Measurements from ENCODE around the gene KDELR1.

The KDELR1 gene

GRCh38 chr19:48421548-48421947 lies 30.2 kb upstream of the KDELR1 start:
- no peak for DNase-seq
- no peaks in the 10 kb centered on the region for H3K9me3 Mint-ChIP-seq
- no peak overlapping the region for H3K4me3 Mint-ChIP-seq
- H3K27ac Mint-ChIP-seq = no peak overlapping the region
- H3K27me3 Mint-ChIP-seq (ENCODE audit: low read depth, poor library complexity) = no peaks in the 10 kb centered on the region
- TF ChIP-seq, protein P1, sequence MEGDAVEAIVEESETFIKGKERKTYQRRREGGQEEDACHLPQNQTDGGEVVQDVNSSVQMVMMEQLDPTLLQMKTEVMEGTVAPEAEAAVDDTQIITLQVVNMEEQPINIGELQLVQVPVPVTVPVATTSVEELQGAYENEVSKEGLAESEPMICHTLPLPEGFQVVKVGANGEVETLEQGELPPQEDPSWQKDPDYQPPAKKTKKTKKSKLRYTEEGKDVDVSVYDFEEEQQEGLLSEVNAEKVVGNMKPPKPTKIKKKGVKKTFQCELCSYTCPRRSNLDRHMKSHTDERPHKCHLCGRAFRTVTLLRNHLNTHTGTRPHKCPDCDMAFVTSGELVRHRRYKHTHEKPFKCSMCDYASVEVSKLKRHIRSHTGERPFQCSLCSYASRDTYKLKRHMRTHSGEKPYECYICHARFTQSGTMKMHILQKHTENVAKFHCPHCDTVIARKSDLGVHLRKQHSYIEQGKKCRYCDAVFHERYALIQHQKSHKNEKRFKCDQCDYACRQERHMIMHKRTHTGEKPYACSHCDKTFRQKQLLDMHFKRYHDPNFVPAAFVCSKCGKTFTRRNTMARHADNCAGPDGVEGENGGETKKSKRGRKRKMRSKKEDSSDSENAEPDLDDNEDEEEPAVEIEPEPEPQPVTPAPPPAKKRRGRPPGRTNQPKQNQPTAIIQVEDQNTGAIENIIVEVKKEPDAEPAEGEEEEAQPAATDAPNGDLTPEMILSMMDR (IDR thresholded peaks at IDR 0.05) = no peak
- H3K36me3 Mint-ChIP-seq (ENCODE audit: low read depth) = peaks cover 14% of the 10 kb centered on the region
- peaks cover 35% of the 10 kb centered on the region for H3K4me1 Mint-ChIP-seq

DNA sequence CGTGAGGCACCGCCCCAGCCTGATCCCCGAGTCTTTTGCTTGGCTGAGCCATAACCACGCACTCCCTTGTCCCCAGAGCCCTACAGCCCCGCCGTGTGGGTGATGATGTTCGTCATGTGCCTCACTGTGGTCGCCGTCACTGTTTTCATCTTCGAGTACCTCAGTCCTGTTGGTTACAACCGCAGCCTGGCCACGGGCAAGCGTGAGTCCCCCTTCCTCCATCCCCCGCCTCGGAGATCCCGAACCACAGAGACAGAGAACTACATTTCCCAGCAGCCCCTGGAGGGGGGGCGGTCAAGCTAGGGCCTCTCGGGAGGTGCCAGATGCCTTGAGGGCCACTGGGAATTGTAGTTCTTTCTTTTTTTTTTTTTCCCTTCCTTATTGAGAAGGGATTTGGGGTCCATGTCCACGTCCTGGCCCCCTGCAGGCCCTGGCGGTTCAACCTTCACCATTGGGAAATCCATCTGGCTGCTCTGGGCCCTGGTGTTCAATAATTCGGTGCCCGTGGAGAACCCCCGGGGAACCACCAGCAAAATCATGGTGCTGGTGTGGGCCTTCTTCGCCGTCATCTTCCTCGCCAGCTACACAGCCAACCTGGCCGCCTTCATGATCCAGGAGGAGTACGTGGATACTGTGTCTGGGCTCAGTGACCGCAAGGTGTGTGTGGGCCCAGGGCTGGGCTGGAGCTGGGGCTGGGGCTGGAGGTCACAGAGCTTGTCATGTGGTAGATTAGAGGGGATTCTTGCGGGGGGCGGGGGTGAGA lies 28.0 kb upstream of the KDELR1 start:
- Mint-ChIP-seq H3K36me3 (ENCODE audit: low read depth) (peaks cover 11% of the 10 kb centered on the region), H3K4me3 (peak overlapping the region; percentile 68), H3K27me3 (ENCODE audit: low read depth, poor library complexity) (no peaks in the 10 kb centered on the region), H3K4me1 (peaks cover 27% of the 10 kb centered on the region), H3K27ac (peak overlapping the region; percentile 96), H3K9me3 (no peaks in the 10 kb centered on the region)
- peak; percentile 77 for DNase-seq
- TF ChIP-seq, protein P1 (IDR thresholded peaks at IDR 0.05) = no peak

DNA sequence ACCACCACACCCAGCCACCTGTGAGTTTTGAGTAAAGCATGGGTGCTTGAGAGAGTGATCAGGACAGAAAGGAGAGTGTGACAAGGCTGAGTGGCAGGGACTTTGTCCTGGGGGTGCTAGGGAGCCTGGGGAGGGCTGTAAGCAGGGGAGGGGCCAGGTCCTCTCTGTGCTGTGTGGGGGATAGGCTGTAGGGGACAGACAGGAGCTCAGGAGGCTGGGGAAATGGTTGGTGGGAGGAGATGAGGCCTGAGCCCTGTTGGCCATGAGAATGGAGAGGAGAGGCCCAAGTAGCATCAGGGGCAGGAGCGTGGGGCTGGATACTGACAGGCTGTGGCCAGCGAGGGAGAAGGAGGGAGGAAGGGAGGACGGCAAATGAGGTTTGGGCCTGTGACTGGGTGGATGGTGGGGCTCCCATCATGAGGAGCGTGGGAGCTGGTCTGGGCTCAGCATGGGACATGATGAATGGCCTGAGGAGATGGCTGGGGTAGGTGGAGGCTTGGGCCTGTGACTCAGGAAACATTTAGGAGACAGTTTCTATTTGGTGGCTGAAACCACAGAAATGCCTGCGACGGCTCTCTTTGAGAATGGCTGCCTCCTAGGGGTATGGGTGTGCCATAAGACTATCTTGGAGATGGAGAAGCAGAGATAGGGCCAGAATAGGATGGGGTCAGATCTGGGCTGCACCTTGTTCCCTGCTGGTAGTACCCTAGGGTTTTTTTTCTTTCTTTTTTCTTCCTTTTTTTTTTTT lies 27.1 kb upstream of the KDELR1 start:
- H3K27ac Mint-ChIP-seq = peak overlapping the region; percentile 96
- peaks cover 3% of the 10 kb centered on the region for H3K27me3 Mint-ChIP-seq (ENCODE audit: low read depth, poor library complexity)
- TF ChIP-seq, protein P1 (IDR thresholded peaks at IDR 0.05) = no peak
- H3K36me3 Mint-ChIP-seq (ENCODE audit: low read depth) = peaks cover 9% of the 10 kb centered on the region
- H3K4me1 Mint-ChIP-seq = peaks cover 33% of the 10 kb centered on the region
- no peak for DNase-seq
- H3K9me3 Mint-ChIP-seq = no peaks in the 10 kb centered on the region
- no peak overlapping the region for H3K4me3 Mint-ChIP-seq

- peaks cover 6% of the 10 kb centered on the region for H3K27me3 Mint-ChIP-seq (ENCODE audit: low read depth, poor library complexity)
- peaks cover 4% of the 10 kb centered on the region for H3K36me3 Mint-ChIP-seq (ENCODE audit: low read depth)
- no peak for DNase-seq
- peak overlapping the region; percentile 87 for H3K27ac Mint-ChIP-seq
- peaks cover 35% of the 10 kb centered on the region for H3K4me1 Mint-ChIP-seq
- H3K9me3 Mint-ChIP-seq = no peaks in the 10 kb centered on the region
- H3K4me3 Mint-ChIP-seq = peak overlapping the region; percentile 28
- TF ChIP-seq, protein P1 (IDR thresholded peaks at IDR 0.05) = no peak
Measured at GRCh38 chr19:48417421-48417820, 26.1 kb upstream of the KDELR1 start.

GRCh38 chr19:48415806-48416221 lies 24.5 kb upstream of the KDELR1 start:
- TF ChIP-seq, protein P1 (IDR thresholded peaks at IDR 0.05) = no peak
- H3K4me1 Mint-ChIP-seq = peaks cover 35% of the 10 kb centered on the region
- no peaks in the 10 kb centered on the region for H3K9me3 Mint-ChIP-seq
- H3K27me3 Mint-ChIP-seq (ENCODE audit: low read depth, poor library complexity) = peaks cover 6% of the 10 kb centered on the region
- DNase-seq = no peak
- no peak overlapping the region for H3K4me3 Mint-ChIP-seq
- no peak overlapping the region for H3K27ac Mint-ChIP-seq
- peaks cover 4% of the 10 kb centered on the region for H3K36me3 Mint-ChIP-seq (ENCODE audit: low read depth)
